Measurements from ENCODE around the gene RUFY4.

RUFY4 gene

DNA sequence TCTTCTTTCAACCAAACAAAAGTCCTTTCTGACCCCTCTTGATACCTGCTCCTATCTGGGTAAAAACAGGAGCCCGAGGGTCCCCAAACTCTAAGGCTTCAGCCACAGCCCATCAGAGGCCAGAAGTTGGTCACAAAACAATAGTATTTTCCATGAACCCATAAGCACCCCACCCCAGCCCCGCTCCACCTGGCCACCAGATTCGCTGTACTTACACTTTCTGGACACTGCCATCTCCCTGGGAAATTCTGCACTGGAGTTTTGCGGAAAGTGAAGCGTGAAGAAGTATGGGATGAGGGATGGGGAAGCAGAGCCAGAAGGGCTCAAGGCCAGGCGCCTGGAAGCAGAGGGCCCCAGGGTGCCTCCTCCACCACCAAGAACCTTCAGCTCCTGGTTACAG is 5.2 kb upstream of the RUFY4 start:
- no peak for DNase-seq

DNA sequence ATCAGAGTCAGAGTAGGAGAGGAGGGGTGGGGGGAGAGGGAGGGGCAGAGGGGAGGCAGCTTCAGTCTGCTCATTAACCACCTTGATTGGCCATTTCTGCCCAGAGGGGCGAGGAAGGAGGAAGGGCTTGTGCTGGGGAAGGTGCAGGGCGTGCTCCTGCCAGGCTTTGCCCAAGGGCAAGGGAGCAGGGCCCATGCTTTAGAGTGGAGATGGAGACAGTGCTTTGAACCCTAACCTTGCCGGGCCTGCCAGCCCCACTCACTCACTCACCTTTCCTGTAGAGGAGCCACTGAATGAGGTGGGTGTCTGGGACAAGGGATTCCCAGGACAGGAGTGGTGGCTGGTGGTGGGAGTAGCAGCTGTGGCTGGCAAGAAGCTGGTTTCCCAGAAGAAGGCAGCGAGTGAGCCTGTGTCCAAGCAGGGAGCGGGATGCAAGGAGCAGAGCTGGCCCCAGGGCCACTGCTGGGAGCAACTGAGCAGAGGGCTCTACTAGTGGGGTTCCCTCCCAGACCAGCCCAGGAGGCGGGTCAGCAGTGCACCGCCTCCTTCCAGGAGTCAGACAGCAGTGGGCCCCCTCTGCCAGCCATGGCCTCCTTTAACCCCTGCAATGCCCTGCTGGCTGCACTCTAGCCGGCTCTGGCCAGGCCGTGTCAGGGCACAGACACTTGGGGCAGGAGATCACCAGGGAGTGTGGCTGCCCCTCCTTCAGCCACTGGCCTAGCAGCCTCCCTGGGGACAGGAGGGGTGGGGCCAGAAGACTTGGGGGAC is 3.6 kb upstream of the RUFY4 start:
- no peak for DNase-seq

DNA sequence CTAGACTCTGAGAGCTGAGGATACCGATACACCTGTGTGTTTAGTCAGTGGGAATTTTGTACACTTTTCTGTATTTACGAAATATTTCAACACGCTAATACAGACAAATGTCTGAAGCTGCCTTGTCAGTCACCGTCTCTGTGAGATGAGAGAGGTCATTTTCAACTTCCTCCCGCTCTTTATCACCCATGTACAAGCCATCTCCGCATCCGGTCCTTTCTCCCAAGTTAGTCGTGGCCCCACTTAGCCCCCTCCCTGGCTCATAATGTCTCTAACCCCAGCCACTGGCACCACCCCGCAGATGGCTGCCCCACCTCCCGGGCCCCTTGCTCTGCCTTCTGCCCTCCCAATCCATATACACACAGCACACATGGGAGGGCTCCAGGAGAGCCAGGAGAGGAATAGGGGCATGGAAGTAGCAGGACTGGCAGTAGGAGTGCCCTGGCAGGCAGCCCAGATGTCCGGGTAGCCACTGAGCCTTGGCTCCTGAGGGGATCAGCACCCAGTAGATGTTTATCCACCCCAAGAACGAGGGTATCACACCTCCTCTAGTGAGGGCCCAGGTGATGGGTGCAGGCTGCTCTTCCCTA is 2.0 kb upstream of the RUFY4 start:
- DNase-seq = no peak

DNA sequence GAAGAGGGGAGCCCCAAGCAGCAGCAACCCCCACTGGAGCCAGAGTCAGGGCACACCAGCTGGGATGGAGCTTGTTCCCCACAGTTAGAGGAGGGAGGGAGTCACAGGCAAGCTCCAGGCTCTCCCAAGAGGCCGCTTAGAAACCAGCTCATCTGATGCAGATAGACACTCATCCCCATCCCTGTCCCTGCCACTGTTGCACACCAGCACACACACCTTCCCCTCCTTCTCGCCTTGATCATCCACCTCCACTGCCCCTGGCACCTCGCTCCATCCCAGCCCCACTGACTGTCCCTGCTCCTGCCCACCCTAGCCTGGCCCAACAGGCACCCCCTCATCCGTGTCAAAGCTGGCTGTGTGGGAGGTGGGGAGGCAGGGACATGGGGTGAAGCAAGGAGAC is 1.5 kb upstream of the RUFY4 start:
- no peak for DNase-seq

DNA sequence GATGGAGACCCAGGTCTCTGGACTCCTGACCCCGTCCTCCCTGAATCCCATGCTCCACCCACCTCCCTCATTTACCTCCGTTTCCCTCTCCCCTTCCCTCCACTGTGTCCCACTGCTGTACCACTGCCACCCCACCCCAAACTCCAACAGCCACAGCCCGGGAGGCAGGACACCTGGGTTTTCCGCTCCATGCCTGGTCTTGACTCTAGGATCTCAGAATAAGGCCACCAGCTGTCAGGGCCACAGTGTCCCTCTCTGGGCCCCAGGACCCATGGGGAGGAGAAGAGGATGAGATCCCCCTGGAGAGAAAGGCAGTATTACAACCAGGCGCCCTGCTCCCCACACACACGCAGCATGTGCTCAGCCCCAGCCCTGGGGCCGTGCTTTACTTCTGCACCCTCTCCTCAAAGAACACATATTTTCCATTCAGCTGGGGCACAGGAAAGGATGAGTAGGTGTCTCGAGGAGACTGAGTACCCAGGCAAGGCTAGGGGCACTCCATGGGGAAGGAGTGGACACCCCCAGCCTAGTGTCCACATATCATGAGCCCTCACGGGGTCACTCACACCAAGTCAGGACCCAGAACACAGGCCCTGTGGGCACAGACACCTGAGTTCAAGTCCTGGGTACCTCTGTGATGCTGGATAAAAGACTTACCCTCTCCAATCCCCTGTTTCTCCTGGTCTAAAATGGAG is 700 bp downstream of the RUFY4 start:
- DNase-seq = no peak

DNA sequence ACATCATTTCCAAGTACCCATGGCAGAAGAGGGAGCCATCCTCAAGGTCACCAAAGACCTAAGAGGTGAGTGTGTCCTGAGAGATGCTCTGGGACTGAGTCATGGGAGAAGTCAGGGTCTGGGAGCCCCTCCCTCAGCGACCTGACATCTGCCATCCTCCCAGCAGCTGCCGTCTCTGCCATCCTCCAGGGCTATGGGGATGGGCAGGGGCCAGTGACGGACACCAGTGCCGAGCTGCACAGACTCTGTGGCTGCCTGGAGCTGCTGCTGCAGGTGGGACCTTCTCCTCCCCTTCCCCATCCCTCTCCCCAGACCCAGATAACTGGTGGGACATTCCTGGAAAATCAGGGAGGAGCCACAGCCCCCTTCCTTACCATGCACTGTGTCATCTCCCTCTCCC is 1.5 kb downstream of the RUFY4 start:
- DNase-seq = no peak

DNA sequence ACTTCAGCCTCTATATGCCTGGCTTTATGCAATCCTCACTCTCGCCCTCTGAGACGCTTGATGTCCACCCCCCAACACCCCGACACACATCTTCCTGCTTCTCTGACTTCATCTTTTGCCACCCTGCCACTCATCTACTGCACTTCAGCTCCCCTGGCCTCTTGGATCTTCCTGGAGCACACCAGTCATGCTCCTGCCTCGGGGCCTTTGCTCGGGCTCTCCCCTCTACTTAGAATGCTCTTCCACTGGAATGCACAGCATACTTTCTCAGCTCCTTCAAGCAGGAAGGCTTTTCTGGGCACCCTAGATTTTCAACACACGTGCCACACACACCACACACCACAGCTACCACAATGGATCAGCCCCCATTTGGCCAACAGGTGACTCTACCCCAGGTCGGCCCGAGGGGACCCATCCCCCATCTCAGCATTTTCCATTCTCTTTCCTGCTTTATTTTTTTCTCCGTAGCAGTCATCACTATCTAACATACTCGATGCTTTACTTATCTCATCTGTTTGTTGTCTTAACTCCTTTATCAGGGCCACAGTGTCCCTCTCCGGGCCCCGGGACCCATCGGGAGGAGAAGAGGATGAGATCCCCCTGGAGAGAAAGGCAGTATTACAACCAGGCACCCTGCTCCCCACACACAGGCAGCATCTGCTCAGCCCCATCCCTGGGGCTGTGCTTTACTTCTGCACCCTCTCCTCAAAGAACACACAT is 2.3 kb downstream of the RUFY4 start:
- no peak for DNase-seq

DNA sequence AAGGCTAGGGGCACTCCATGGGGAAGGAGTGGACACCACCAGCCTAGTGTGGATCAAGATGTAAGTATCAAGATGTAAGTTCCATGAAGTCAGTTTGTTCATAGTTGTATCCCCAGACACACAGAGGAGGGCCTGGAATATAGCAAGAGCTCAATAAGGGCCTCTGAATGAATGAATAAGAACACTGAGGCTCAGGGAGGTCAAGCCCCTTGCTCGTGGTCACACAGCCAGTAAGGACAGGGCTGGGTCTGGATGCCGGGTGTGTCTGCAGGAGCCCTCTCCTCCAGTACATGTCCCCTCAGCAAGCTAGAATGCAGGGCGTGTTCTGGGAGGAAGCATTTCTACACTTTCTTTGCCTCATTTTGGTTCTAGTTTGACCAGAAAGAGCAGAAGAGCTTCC is 2.9 kb downstream of the RUFY4 start:
- DNase-seq = no peak

DNA sequence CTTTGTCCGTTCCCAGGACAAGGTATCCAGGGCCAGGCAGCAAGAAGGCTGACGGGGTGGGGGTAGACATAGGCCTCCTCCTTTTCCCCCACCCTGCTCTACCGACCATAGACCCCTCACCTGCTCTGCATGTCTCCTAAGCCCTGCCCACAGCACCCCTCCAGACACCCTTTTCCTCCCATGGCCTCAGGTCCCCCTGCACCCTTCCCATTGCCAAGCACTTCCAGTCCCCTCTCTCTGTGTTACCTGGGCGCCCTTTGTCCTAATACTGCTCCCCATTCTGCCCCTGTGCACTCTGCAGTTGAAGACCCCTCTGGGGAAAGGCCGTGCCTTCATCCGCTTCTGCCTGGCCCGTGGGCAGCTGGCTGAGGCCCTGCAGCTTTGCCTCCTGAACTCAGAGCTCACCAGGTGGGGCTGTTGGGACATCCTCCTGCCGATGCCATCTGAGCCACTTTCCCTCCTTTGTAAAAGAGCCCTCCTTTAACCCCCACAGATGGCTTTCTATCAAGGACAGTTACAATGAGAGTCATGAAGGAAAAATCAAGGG is 3.5 kb downstream of the RUFY4 start:
- DNase-seq = no peak

DNA sequence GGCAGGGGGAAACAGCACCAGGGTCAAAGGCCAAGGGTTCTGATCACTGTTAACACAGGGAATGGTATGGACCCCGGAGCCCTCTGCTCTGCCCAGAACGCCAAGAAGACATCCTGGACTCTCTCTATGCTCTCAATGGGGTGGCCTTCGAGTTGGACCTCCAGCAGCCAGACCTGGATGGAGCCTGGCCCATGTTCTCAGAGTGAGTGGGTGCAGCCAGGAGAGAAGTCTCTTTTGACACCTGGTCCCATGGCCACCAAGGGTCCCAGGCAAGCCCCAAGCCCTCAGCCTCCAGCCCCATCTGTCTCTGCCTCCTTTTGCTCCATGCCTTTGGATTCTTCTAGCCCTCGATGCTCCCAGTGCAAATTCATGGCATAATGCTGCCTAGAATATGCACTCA is 4.1 kb downstream of the RUFY4 start:
- DNase-seq = no peak

DNA sequence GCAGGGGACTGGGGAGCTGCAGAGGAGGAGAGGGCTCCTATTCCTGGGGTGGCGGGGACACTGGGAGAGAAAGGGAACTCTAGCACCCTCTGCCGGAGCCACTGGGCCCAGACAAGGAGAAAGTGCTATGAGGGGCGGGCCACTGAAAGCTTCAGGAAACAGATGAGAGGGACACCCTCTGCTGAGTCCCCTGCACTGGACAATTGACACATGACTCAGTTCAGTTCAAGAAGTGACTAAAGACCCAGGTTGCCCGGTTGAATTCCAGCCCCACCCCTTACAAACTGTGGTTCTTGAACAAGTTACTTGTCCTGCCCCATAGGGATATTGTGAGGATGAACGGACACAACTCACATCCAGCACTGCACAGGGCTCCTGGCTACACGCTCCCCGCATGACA is 5.0 kb downstream of the RUFY4 start:
- DNase-seq = no peak

DNA sequence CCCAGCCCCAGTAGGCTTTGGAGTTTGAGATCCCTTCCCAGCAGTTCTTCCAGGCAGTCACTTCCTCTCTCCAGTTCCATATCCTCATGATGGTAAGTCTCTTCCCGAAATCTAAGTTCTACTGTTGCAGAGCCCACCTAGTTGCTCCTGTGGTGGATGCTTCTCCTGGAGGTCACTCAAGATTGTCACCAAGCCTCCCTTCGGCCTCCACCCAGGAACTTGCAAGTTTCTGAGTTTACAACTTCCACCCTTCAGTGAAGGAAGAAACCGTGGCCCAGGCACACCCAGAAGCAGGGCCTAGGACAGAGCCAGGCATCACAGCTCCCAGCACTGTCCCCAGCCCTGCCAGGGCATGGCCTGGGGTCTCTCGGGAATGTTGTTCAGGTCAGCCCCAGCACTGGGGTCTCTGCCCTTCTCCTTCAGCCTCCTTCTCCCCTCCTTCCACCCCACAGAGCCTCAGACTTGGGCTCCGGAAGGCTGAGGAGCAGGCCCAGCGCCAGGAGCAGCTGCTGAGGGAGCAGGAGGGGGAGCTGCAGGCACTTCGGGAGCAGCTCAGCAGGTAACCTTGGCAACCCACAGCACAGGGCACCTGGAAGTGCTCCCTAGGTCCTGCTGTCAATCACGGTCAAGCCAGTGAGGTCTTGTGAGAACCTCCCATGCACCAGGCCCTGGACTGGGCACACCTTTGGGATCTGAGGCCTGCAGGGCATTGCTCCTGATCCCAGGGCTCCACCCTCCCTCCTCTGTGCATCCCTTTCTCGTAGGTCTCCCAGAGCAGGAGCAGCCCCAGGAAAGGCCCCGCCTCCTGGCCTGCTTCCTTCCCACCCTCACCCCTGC is 7.1 kb downstream of the RUFY4 start:
- DNase-seq = no peak

DNA sequence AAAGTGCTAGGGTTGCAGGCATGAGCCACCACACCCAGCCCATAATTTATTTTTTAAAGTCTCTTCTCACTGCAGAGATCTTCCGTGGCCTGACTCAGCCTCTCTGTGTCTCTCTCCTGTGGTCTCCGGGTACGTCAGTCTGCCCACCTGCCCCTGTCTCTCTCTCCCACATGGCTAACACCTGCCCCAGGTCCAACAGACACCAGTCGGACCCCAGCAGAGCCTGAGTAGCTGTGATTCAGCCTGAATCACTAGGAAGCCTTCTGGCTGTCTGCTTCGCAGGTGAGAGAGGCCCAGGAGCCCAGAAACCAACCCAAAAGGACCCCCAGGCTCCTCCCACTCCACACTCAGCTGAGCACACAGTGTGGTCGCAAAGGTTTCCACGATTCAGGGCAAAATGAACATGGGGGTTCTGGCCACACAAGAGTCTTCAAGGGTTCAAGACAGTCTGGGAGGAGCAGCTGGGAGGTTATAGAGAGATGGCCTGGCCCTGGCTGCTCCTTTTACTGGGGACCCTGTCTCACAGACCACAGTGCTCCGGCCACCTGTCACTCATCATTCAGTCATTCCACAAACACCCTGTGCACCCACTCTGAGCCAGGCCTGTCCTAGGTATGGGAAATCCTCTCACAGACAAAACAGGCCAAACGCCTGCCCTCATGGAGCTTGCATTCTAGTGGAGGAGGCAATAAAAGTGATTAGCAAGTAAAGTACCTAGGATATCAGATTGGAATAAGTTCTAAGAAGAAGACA is 8.6 kb downstream of the RUFY4 start:
- no peak for DNase-seq

DNA sequence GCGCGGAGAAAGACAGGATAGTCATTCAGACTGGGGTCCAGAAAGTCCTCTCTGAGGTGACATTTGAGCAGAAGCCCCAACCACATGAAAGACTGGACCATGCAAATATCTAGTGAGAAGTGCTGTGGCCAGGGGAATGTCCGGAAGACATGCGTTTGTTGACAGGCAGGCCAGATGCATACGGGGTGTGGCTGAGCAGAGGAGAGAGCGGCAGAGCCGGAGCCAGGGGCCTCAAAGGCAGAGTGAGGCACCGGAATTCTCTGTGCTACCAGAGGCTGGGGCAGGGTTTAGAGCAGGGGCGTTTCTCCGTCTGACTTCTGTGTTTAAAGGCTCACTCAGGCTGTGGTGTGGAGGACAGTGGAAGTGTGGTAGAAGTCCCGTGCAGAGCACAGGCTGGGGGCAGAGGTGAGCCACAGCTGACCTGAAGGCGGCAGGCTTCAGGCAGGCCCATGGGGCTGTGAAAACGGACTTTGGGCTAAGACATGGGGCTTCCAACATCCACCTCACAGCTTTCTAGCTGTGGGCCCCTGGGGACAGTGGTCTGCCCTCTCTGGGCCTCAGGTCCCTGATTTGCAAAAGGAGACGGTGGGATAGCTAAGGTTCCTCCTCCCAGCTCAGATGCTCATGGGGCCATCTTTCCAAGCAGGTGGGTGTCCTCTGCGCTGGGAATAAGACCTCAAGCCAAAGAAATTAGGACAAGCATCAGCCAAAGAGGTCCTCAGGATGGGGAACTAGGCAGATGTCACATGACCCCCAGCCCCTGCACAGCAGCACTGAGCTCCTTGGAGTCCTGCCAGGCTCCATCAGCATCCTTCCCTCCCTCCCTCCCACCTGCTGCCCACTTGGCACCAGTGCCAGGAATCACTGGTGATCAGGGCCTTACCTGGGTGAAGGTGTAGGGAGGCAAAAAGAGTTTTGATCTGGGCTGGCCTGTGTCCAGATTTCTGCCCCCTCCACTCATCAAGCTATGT is 11.2 kb downstream of the RUFY4 start:
- DNase-seq = no peak

DNA sequence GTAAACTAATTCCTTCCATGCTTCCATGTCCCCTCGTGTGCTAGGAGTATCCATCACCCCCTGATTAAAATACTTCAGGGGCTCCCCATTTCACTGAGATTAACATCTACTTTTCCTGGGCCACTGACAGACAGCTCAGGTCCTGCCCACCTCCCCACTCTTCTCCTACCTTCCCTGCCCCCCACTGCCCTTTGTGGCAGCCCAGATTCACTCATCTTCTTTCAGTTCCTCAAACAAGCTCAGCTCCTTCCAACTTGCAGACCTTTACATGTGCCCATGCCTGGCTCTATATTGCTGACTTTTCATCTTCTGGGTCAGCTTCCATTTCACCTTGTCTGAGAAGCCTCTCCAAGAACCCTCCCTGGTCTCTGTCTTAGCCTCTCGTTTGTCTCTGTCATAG is 12.0 kb downstream of the RUFY4 start:
- DNase-seq = no peak

DNA sequence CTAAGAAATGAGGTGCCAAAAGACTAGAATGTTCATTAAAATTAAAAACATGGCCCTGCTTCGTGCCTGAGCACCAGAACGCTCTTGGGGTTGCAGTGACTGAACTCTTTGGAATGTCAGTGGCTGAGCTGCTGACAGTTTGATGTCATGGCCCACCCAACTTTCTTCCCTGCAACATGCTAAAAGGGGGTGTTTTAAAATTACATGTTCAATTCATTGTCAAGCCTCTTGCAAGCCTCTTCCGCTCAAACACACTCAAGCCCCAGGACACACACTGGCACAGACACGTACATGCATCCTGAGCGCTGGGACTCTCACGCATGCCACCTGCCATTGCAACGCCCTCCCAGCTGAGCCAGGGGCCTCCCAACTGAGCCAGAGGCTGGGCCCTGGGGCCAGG is 12.6 kb downstream of the RUFY4 start:
- no peak for DNase-seq

DNA sequence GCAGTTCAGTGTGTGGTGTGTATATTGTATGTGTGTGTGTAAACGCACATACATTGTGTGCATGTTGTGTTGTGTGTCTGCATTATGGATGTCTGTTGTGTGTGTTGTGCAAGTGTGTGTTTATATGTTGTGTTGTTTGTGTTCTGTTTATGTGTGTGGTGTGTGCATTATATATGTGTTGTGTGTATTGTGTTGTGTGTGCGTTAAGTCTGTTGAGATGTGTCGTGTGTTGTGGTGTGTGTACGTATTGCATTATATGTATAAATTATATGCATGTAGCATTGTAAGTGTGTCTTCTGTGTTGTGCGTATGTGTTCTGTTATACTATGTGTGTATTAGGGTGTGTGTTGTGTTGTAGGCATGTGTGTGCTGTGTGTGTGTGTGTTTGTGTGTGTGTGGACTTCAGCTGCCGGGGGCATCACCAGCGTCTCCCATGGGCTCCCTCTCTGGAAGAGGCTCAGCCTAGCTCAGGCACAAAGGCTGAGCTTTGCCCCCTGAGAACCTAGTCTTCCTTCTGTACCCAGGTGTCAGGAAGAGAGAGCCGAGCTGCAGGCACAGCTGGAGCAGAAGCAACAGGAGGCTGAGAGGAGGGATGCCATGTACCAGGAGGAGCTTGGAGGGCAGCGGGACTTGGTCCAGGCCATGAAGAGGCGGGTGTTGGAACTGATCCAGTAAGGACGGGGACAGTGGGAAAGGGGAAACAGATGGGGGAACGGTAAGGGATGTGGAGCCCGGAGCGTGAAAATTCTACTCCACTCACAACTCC is 13.7 kb downstream of the RUFY4 start:
- DNase-seq = no peak

DNA sequence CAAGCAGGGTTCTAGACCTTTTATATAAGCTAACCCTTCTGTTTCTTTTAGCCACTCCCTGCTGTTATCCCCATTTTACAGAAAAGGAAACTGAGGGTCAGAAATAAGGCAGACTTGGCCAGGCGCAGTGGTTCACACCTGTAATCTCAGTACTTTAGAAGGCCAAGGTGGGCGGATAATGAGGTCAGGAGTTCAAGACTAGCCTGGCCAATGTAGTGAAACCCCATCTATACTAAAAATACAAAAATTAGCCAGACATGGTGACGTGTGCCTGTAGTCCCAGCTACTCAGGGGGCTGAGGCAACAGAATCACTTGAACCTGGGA is 14.3 kb downstream of the RUFY4 start:
- DNase-seq = no peak

DNA sequence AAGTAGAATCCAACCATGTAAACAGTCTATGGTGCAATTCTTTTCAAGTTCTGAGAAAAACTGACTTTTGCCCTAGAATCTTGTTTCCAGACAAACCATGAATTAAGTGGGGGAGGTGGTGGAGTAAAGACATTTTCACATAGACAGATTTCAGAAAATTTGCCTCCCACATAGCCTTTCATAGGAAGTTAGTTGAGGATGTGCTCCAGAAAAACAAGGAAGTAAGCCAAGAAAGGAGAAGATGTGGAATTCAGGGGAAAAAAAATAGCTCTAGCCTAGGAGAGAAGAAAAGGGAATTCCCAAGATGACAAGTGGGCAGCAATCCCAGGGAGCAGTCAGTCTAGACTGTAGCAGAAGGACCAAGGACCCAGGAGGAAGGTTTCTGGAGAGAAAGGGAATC is 17.4 kb downstream of the RUFY4 start:
- DNase-seq = no peak

DNA sequence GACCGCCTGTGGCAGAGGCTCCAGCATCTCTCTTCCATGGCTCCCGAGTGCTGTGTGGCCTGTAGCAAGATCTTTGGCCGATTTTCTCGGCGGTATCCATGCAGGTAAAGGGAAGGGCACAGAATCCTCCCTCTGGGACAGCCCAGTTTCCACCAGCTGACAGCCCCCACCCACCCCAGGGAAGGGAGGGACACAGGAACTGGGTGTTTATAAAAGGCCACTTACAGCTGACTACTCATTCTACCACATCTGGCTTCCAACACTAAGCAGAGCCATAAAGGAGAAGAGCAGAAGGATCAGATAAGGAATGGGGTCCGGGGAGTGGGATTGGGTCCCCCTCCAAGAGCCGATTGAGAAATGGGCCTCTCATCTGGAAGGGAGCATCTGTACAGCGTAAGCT is 20.2 kb downstream of the RUFY4 start:
- DNase-seq = no peak
